ENCODE results near the gene SLCO2A1.

SLCO2A1 gene

GRCh38 chr3:133915685-133916658 is 113.8 kb downstream of the SLCO2A1 start:
- H3K36me3 ChIP-seq (ENCODE audit: control insufficient read depth, insufficient read depth, low read length): no peaks in the 10 kb centered on the region
- no peak for DNase-seq
- no peaks in the 10 kb centered on the region for H3K9me3 ChIP-seq (ENCODE audit: control insufficient read depth, low read length)
- H3K27ac ChIP-seq (ENCODE audit: insufficient read depth, low read length, poor library complexity, severe bottlenecking): no peak overlapping the region
- no peaks in the 10 kb centered on the region for H3K27me3 ChIP-seq (replicated peaks; ENCODE audit: control insufficient read depth, insufficient read depth, low read length, poor library complexity, severe bottlenecking)
- no peak overlapping the region for H3K4me3 ChIP-seq (ENCODE audit: insufficient read depth, low read depth, low read length, poor library complexity, severe bottlenecking)
- H3K4me1 ChIP-seq (ENCODE audit: control insufficient read depth, insufficient read depth, low read length, poor library complexity, severe bottlenecking): no peaks in the 10 kb centered on the region

- H3K27ac ChIP-seq (ENCODE audit: insufficient read depth, low read length, poor library complexity, severe bottlenecking): no peak overlapping the region
- no peaks in the 10 kb centered on the region for H3K4me1 ChIP-seq (ENCODE audit: control insufficient read depth, insufficient read depth, low read length, poor library complexity, severe bottlenecking)
- no peak for DNase-seq
- H3K4me3 ChIP-seq (ENCODE audit: insufficient read depth, low read depth, low read length, poor library complexity, severe bottlenecking): no peak overlapping the region
- H3K9me3 ChIP-seq (ENCODE audit: control insufficient read depth, low read length): no peaks in the 10 kb centered on the region
- H3K36me3 ChIP-seq (ENCODE audit: control insufficient read depth, insufficient read depth, low read length): no peaks in the 10 kb centered on the region
- no peaks in the 10 kb centered on the region for H3K27me3 ChIP-seq (replicated peaks; ENCODE audit: control insufficient read depth, insufficient read depth, low read length, poor library complexity, severe bottlenecking)
Observed at GRCh38 chr3:133914839-133915600, 114.7 kb downstream of the SLCO2A1 start.

- H3K27me3 ChIP-seq (replicated peaks; ENCODE audit: control insufficient read depth, insufficient read depth, low read length, poor library complexity, severe bottlenecking): no peaks in the 10 kb centered on the region
Observed at GRCh38 chr3:133910422-133910821, 119.3 kb downstream of the SLCO2A1 start.

GRCh38 chr3:133905376-133905775 is 124.3 kb downstream of the SLCO2A1 start:
- H3K4me3 ChIP-seq (ENCODE audit: insufficient read depth, low read depth, low read length, poor library complexity, severe bottlenecking): no peak overlapping the region
- H3K9me3 ChIP-seq (ENCODE audit: control insufficient read depth, low read length): no peaks in the 10 kb centered on the region

More at GRCh38 chr3:133910422-133910821, 119.3 kb downstream of the SLCO2A1 start:
- Histone ChIP-seq H3K9me3 (ENCODE audit: control insufficient read depth, low read length) (no peaks in the 10 kb centered on the region), H3K27ac (ENCODE audit: insufficient read depth, low read length, poor library complexity, severe bottlenecking) (no peak overlapping the region), H3K4me3 (ENCODE audit: insufficient read depth, low read depth, low read length, poor library complexity, severe bottlenecking) (no peak overlapping the region), H3K36me3 (ENCODE audit: control insufficient read depth, insufficient read depth, low read length) (no peaks in the 10 kb centered on the region), H3K4me1 (ENCODE audit: control insufficient read depth, insufficient read depth, low read length, poor library complexity, severe bottlenecking) (no peaks in the 10 kb centered on the region)
- DNase-seq: no peak

GRCh38 chr3:133901847-133902246 is 127.9 kb downstream of the SLCO2A1 start:
- no peak for DNase-seq
- no peaks in the 10 kb centered on the region for H3K27me3 ChIP-seq (replicated peaks; ENCODE audit: control insufficient read depth, insufficient read depth, low read length, poor library complexity, severe bottlenecking)
- H3K4me1 ChIP-seq (ENCODE audit: control insufficient read depth, insufficient read depth, low read length, poor library complexity, severe bottlenecking): no peaks in the 10 kb centered on the region
- no peaks in the 10 kb centered on the region for H3K36me3 ChIP-seq (ENCODE audit: control insufficient read depth, insufficient read depth, low read length)
- H3K27ac ChIP-seq (ENCODE audit: insufficient read depth, low read length, poor library complexity, severe bottlenecking): no peak overlapping the region
- no peak overlapping the region for H3K4me3 ChIP-seq (ENCODE audit: insufficient read depth, low read depth, low read length, poor library complexity, severe bottlenecking)
- no peaks in the 10 kb centered on the region for H3K9me3 ChIP-seq (ENCODE audit: control insufficient read depth, low read length)

More at GRCh38 chr3:133905376-133905775, 124.3 kb downstream of the SLCO2A1 start:
- Histone ChIP-seq H3K4me1 (ENCODE audit: control insufficient read depth, insufficient read depth, low read length, poor library complexity, severe bottlenecking) (no peaks in the 10 kb centered on the region), H3K27ac (ENCODE audit: insufficient read depth, low read length, poor library complexity, severe bottlenecking) (no peak overlapping the region), H3K27me3 (replicated peaks; ENCODE audit: control insufficient read depth, insufficient read depth, low read length, poor library complexity, severe bottlenecking) (no peaks in the 10 kb centered on the region), H3K36me3 (ENCODE audit: control insufficient read depth, insufficient read depth, low read length) (no peaks in the 10 kb centered on the region)
- DNase-seq: no peak

GRCh38 chr3:133901083-133901482 is 128.6 kb downstream of the SLCO2A1 start:
- H3K4me3 ChIP-seq (ENCODE audit: insufficient read depth, low read depth, low read length, poor library complexity, severe bottlenecking): no peak overlapping the region

GRCh38 chr3:133899311-133899710 is 130.4 kb downstream of the SLCO2A1 start:
- no peaks in the 10 kb centered on the region for H3K36me3 ChIP-seq (ENCODE audit: control insufficient read depth, insufficient read depth, low read length)
- H3K27me3 ChIP-seq (replicated peaks; ENCODE audit: control insufficient read depth, insufficient read depth, low read length, poor library complexity, severe bottlenecking): no peaks in the 10 kb centered on the region
- H3K4me1 ChIP-seq (ENCODE audit: control insufficient read depth, insufficient read depth, low read length, poor library complexity, severe bottlenecking): no peaks in the 10 kb centered on the region
- H3K27ac ChIP-seq (ENCODE audit: insufficient read depth, low read length, poor library complexity, severe bottlenecking): no peak overlapping the region
- DNase-seq: no peak
- no peak overlapping the region for H3K4me3 ChIP-seq (ENCODE audit: insufficient read depth, low read depth, low read length, poor library complexity, severe bottlenecking)
- no peaks in the 10 kb centered on the region for H3K9me3 ChIP-seq (ENCODE audit: control insufficient read depth, low read length)

More at GRCh38 chr3:133901083-133901482, 128.6 kb downstream of the SLCO2A1 start:
- no peaks in the 10 kb centered on the region for H3K36me3 ChIP-seq (ENCODE audit: control insufficient read depth, insufficient read depth, low read length)
- H3K4me1 ChIP-seq (ENCODE audit: control insufficient read depth, insufficient read depth, low read length, poor library complexity, severe bottlenecking): no peaks in the 10 kb centered on the region
- H3K27me3 ChIP-seq (replicated peaks; ENCODE audit: control insufficient read depth, insufficient read depth, low read length, poor library complexity, severe bottlenecking): no peaks in the 10 kb centered on the region
- H3K9me3 ChIP-seq (ENCODE audit: control insufficient read depth, low read length): no peaks in the 10 kb centered on the region
- no peak overlapping the region for H3K27ac ChIP-seq (ENCODE audit: insufficient read depth, low read length, poor library complexity, severe bottlenecking)
- DNase-seq: no peak

- no peak for DNase-seq
- no peak overlapping the region for H3K27ac ChIP-seq (ENCODE audit: insufficient read depth, low read length, poor library complexity, severe bottlenecking)
- H3K4me3 ChIP-seq (ENCODE audit: insufficient read depth, low read depth, low read length, poor library complexity, severe bottlenecking): no peak overlapping the region
- H3K9me3 ChIP-seq (ENCODE audit: control insufficient read depth, low read length): no peaks in the 10 kb centered on the region
- H3K4me1 ChIP-seq (ENCODE audit: control insufficient read depth, insufficient read depth, low read length, poor library complexity, severe bottlenecking): no peaks in the 10 kb centered on the region
- H3K36me3 ChIP-seq (ENCODE audit: control insufficient read depth, insufficient read depth, low read length): no peaks in the 10 kb centered on the region
- no peaks in the 10 kb centered on the region for H3K27me3 ChIP-seq (replicated peaks; ENCODE audit: control insufficient read depth, insufficient read depth, low read length, poor library complexity, severe bottlenecking)
Observed at GRCh38 chr3:133897547-133897946, 132.2 kb downstream of the SLCO2A1 start.

GRCh38 chr3:133896002-133896761 is 133.5 kb downstream of the SLCO2A1 start:
- Histone ChIP-seq H3K27me3 (replicated peaks; ENCODE audit: control insufficient read depth, insufficient read depth, low read length, poor library complexity, severe bottlenecking) (no peaks in the 10 kb centered on the region), H3K4me3 (ENCODE audit: insufficient read depth, low read depth, low read length, poor library complexity, severe bottlenecking) (no peak overlapping the region), H3K27ac (ENCODE audit: insufficient read depth, low read length, poor library complexity, severe bottlenecking) (no peak overlapping the region), H3K9me3 (ENCODE audit: control insufficient read depth, low read length) (no peaks in the 10 kb centered on the region), H3K36me3 (ENCODE audit: control insufficient read depth, insufficient read depth, low read length) (no peaks in the 10 kb centered on the region), H3K4me1 (ENCODE audit: control insufficient read depth, insufficient read depth, low read length, poor library complexity, severe bottlenecking) (no peaks in the 10 kb centered on the region)
- no peak for DNase-seq

Measured in effector memory CD4-positive, alpha-beta T cell (primary cell).